Hepatocyte (in vitro differentiated cells): Measurements from ENCODE around the gene CPED1. TPM values are rescaled to one million over a fixed set of nuclear protein-coding genes. Genes with fewer than 3 reads are reported as not detected.
"Not testable (repeated sequence)": the region's sequence is repeated elsewhere in the genome, so short reads cannot be mapped to it uniquely, and the experiment has no call there.

Experiments used
- DNase-seq: peaks from one replicate; pipeline ENCODE4 v3.0.0-alpha.2; 2016; ENCODE audit warnings: low spot score
- H2AFZ ChIP-seq: fragments of 200-600 bp; sonication (generic); 2 replicates; pipeline ENCODE4 v1.6.0; 2016; ENCODE audit warnings: antibody characterized with exemption, mild to moderate bottlenecking
- H3K27ac ChIP-seq: fragments of 200-600 bp; sonication (generic); 2 replicates; pipeline ENCODE4 v1.5.1; 2016; ENCODE audit warnings: mild to moderate bottlenecking
- H3K27me3 ChIP-seq: fragments of 200-600 bp; sonication (generic); 2 replicates; pipeline ENCODE4 v1.6.1; 2016
- H3K36me3 ChIP-seq: fragments of 200-600 bp; sonication (generic); replicated peaks from 2 replicates; pipeline ENCODE4 v1.5.1; 2016; ENCODE audit warnings: low read depth; ENCODE audit not compliant: insufficient read depth
- H3K4me1 ChIP-seq: fragments of 200-600 bp; sonication (generic); 2 replicates; pipeline ENCODE4 v1.5.1; 2016; ENCODE audit warnings: mild to moderate bottlenecking, moderate library complexity; ENCODE audit not compliant: insufficient read depth
- H3K4me2 ChIP-seq: fragments of 200-600 bp; sonication (generic); 2 replicates; pipeline ENCODE4 v1.6.0; 2016
- H3K4me3 ChIP-seq: fragments of 200-600 bp; sonication (generic); 2 replicates; pipeline ENCODE4 v1.5.1; 2016; ENCODE audit warnings: mild to moderate bottlenecking
- H3K79me2 ChIP-seq: fragments of 200-600 bp; sonication (generic); 2 replicates; pipeline ENCODE4 v1.6.0; 2017; ENCODE audit warnings: mild to moderate bottlenecking
- H3K9me2 ChIP-seq: fragments of 200-600 bp; sonication (generic); replicated peaks from 2 replicates; pipeline ENCODE4 v1.6.0; 2017; ENCODE audit warnings: mild to moderate bottlenecking; ENCODE audit not compliant: insufficient read depth
- H3K9me3 ChIP-seq: fragments of 200-600 bp; sonication (generic); 2 replicates; pipeline ENCODE4 v1.5.1; 2016; ENCODE audit warnings: low read depth, mild to moderate bottlenecking
- H4K20me1 ChIP-seq: fragments of 200-600 bp; sonication (generic); 2 replicates; pipeline ENCODE4 v1.6.0; 2016; ENCODE audit warnings: mild to moderate bottlenecking; ENCODE audit not compliant: insufficient read depth, poor library complexity, severe bottlenecking
- CTCF ChIP-seq: fragments of 200-600 bp; sonication (generic); IDR thresholded peaks from 2 replicates; pipeline ENCODE4 v1.5.1; 2016; ENCODE audit warnings: antibody characterized with exemption, mild to moderate bottlenecking; ENCODE audit not compliant: poor library complexity
- EZH2 ChIP-seq: fragments of 200-600 bp; sonication (generic); IDR thresholded peaks from 2 replicates; pipeline ENCODE4 v1.6.1; 2016; ENCODE audit warnings: antibody characterized with exemption, mild to moderate bottlenecking, borderline replicate concordance
- EZH2phosphoT487 ChIP-seq: fragments of 200-600 bp; sonication (generic); IDR thresholded peaks from one replicate; pipeline ENCODE4 v1.6.1; 2018; ENCODE audit warnings: antibody characterized with exemption, mild to moderate bottlenecking, low read depth, moderate library complexity; ENCODE audit not compliant: unreplicated experiment, severe bottlenecking
- WGBS: methylation state at CpG from one replicate; pipeline ENCODE4 v1.1.6; 2016; ENCODE audit warnings: low lambda C conversion rate; ENCODE audit errors: missing lambda C conversion rate; 5-methylcytosine and 5-hydroxymethylcytosine counted together
- polyA plus RNA-seq: library from polyadenylated mRNA; unstranded; fragments of >200 nt; fragmentation: Nextera tagmentation; extraction: Ambion mirVana; gene quantifications from 2 replicates; pipeline ENCODE4 v1.2.1, GENCODE V29; 2016
- total RNA-seq: library from RNA; depleted of rRNA; stranded (reverse); fragments of >200 nt; gene quantifications from 2 replicates; pipeline ENCODE4 v1.2.3, GENCODE V29; 2014

CPED1 gene
- total and polyA plus RNA-seq, 2 experiments from 2014 or later: 10.1 to 30.5 TPM

DNA sequence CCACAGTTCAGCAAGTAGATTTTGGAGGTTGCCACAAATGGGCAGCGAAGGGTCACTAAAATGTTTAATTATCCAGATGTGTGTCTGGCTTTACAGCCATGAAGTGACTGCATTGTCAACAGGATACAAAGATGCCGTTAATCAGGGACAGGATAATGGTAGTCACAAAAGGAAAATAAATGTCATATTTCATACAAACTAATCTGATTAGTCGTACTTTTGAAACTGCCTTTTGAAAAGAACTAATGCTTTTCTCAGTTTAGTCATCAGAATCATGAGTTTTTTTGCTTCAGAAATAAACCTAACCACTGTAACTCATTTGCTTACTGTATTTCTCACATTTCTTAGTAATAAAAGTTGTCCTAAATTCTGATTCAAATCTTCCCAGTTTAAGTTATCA lies 318.1 kb downstream of the CPED1 start:
- DNase-seq: no peak
- H2AFZ ChIP-seq: no peak overlapping the region

GRCh38 chr7:121307021-121307574 lies 318.6 kb downstream of the CPED1 start:
- no peaks in the 10 kb centered on the region for H3K79me2 ChIP-seq
- TF ChIP-seq CTCF: no peak
- no peak overlapping the region for H3K4me3 ChIP-seq
- H3K27me3 ChIP-seq: no peaks in the 10 kb centered on the region
- H3K9me2 ChIP-seq: no peaks in the 10 kb centered on the region
- H3K9me3 ChIP-seq: no peaks in the 10 kb centered on the region
- DNase-seq: no peak
- H3K4me2 ChIP-seq: no peak overlapping the region
- WGBS: 75% methylated on average over 4 of the region's 4 CpGs
- no peaks in the 10 kb centered on the region for H3K36me3 ChIP-seq
- no peak overlapping the region for H2AFZ ChIP-seq
- H4K20me1 ChIP-seq: no peaks in the 10 kb centered on the region
- H3K4me1 ChIP-seq: peaks cover 9% of the 10 kb centered on the region
- no peak overlapping the region for H3K27ac ChIP-seq

More for the DNA sequence above, 318.1 kb downstream of the CPED1 start:
- H3K4me3 ChIP-seq: no peak overlapping the region
- H3K27me3 ChIP-seq: no peaks in the 10 kb centered on the region
- WGBS: 57% methylated on average over 3 of the region's 3 CpGs
- TF ChIP-seq EZH2: no peak
- no peaks in the 10 kb centered on the region for H3K9me3 ChIP-seq
- H4K20me1 ChIP-seq: no peaks in the 10 kb centered on the region
- no peaks in the 10 kb centered on the region for H3K79me2 ChIP-seq
- no peak overlapping the region for H3K4me2 ChIP-seq
- H3K36me3 ChIP-seq: no peaks in the 10 kb centered on the region
- H3K27ac ChIP-seq: no peak overlapping the region
- H3K9me2 ChIP-seq: no peaks in the 10 kb centered on the region
- H3K4me1 ChIP-seq: peaks cover 9% of the 10 kb centered on the region

DNA sequence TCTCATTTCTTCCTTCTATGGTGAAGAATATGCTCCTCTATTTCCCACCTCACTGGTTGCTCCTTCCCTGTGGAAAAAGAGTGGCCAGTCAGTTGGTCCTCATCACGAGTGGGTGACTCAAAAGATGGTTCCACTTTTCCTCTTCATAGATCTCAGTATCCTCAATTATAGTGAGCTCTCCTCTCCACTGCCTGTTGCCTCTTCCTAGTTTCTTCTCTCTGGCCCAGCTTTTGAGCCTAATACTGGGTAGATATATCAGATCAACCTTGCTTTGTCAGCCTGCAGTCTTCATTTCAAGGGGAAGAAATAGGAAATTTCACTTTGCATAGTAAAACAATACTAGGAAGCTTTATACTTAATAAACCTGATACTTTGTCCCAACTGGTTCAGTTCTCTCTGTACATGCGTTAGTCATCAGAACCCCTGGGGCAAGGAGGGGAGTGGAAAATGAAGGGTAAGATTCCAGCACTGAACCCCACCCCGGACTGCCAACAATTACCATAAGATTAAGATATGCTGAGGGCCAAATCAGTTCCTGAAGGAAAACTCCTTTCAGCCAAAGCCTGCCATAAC lies 324.8 kb downstream of the CPED1 start:
- no peak for TF ChIP-seq EZH2phosphoT487
- no peak for TF ChIP-seq CTCF
- TF ChIP-seq EZH2: no peak
- H3K27ac ChIP-seq: peak overlapping the region; percentile 45

GRCh38 chr7:121313793-121314676 lies 325.5 kb downstream of the CPED1 start:
- H3K9me3 ChIP-seq: no peaks in the 10 kb centered on the region
- 36% methylated on average over 9 of the region's 9 CpGs for WGBS
- peak overlapping the region; percentile 61 for H3K4me2 ChIP-seq
- no peak overlapping the region for H3K4me3 ChIP-seq
- peak; percentile 48 for DNase-seq
- H3K27ac ChIP-seq: peak overlapping the region; percentile 45
- no peak overlapping the region for H2AFZ ChIP-seq
- H3K27me3 ChIP-seq: no peaks in the 10 kb centered on the region
- H3K9me2 ChIP-seq: no peaks in the 10 kb centered on the region
- peaks cover 7% of the 10 kb centered on the region for H3K4me1 ChIP-seq
- no peaks in the 10 kb centered on the region for H3K79me2 ChIP-seq
- no peaks in the 10 kb centered on the region for H3K36me3 ChIP-seq
- TF ChIP-seq CTCF (no peak), EZH2 (no peak), EZH2phosphoT487 (no peak)
- no peaks in the 10 kb centered on the region for H4K20me1 ChIP-seq

More for the DNA sequence above, 324.8 kb downstream of the CPED1 start:
- no peaks in the 10 kb centered on the region for H3K27me3 ChIP-seq
- H2AFZ ChIP-seq: no peak overlapping the region
- H3K36me3 ChIP-seq: no peaks in the 10 kb centered on the region
- H3K79me2 ChIP-seq: no peaks in the 10 kb centered on the region
- peak; percentile 30 for DNase-seq
- H4K20me1 ChIP-seq: no peaks in the 10 kb centered on the region
- H3K4me3 ChIP-seq: no peak overlapping the region
- WGBS: 50% methylated on average over 3 of the region's 3 CpGs
- no peaks in the 10 kb centered on the region for H3K9me2 ChIP-seq
- peak overlapping the region; percentile 61 for H3K4me2 ChIP-seq
- H3K4me1 ChIP-seq: peaks cover 7% of the 10 kb centered on the region
- no peaks in the 10 kb centered on the region for H3K9me3 ChIP-seq

DNA sequence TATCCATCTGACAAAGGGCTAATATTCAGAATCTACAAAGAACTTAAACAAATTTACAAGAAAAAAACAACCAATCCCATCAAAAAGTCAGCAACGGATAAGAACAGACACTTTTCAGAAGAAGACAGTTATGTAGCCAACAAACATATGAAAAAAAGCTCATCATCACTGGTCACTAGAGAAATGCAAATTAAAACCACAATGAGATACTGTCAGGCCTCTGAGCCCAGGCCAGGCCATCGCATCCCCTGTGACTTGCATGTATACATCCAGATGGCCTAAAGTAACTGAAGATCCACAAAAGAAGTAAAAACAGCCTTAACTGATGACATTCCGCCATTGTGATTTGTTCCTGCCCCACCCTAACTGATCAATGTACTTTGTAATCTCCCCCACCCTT lies 326.7 kb downstream of the CPED1 start:
- H2AFZ ChIP-seq, H3K36me3 ChIP-seq, H3K9me3 ChIP-seq, H3K4me1 ChIP-seq, H3K27me3 ChIP-seq, H3K9me2 ChIP-seq, DNase-seq, H3K27ac ChIP-seq, H4K20me1 ChIP-seq, H3K79me2 ChIP-seq, H3K4me2 ChIP-seq, H3K4me3 ChIP-seq: not testable (repeated sequence)
- 94% methylated on average over 3 of the region's 3 CpGs for WGBS
